GM12892 (cell line): Measurements from ENCODE around the gene GPATCH2.

Experiments used
- POLR2A ChIP-seq: IDR thresholded peaks from 2 replicates; pipeline ENCODE4 v1.6.1; 2011; ENCODE audit warnings: low read depth, low read length, control low read depth
- POLR2AphosphoS5 ChIP-seq: IDR thresholded peaks from 2 replicates; pipeline ENCODE4 v1.6.1; 2011; ENCODE audit warnings: low read depth, low read length, control low read depth
- TAF1 ChIP-seq: IDR thresholded peaks from 2 replicates; pipeline ENCODE4 v1.6.1; 2011; ENCODE audit warnings: low read depth, mild to moderate bottlenecking, control low read depth, low read length, borderline replicate concordance

DNA sequence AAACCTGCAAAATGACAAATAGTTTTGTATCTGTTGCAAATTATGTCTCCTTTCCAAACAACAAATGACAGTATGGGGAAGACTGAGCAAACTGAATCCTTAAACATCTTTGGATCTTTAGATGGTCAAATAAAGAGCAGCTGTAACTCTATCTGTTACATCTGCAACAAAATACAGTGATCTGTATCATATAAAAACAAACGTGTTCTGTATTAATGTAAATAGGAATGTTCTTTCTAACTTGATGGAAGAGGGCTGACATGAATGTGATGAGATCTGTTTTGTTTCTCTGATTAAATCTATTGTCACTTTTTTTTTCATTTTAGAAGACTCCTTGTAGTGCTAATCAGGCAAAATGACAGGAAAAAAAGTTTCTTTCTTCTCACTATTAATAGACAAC, 159.5 kb downstream of the GPATCH2 start:
- no peak for TF ChIP-seq POLR2A
- TF ChIP-seq POLR2AphosphoS5 = no peak
- no peak for TF ChIP-seq TAF1
